ENCODE results near the gene LIN37.

The LIN37 gene, protein sequence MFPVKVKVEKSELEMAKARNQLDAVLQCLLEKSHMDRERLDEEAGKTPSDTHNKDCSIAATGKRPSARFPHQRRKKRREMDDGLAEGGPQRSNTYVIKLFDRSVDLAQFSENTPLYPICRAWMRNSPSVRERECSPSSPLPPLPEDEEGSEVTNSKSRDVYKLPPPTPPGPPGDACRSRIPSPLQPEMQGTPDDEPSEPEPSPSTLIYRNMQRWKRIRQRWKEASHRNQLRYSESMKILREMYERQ

DNA sequence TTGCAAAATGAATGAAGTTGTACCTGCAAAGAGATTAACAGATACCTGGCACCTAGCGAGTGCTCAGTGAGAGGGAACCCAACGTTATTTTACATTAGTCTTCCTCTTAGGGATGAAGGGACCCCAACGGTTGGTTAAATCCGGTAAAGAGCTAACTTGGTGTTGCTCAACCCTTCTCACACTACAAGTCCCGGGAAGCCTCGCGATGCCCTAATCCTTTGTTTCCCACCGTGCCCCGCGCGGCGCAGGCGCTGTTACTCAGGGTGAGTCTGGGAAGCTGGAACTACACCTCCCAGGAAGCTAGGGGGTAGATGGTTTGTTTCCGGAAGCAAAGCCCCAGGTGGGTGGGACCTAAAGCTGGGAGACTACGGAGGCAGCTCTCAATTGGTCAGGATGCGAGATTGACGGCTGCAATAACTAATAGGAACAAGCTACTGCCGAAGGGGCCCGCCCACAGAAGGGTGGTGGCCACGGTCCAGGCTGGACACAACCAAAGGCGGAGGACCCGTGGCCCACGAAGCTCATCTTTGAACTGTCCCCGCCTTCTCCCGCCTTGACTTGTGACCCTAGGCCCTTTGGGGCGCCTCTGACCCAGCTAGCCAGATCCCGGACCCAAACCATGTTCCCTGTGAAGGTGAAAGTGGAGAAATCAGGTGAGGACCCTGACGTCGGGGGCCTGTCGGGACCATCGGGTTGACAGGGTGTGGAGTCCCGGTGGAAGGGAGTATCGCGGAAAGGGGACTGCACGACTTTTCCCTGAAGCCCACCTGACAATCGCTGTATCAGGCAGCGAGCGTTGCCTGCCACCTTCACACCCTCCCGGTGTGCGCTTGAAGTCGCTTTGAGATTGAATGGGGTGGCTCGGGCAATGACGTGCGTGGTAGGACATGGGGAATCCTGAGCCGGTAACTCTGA, at the start of gene LIN37:
Gene LIN37 (plus strand): TSS at position 471 of the 915 bp plus-strand sequence. CDS start 149 bp downstream, at position 620.
- DNase-seq (ENCODE audit: low read depth) = peak; percentile 100

DNA sequence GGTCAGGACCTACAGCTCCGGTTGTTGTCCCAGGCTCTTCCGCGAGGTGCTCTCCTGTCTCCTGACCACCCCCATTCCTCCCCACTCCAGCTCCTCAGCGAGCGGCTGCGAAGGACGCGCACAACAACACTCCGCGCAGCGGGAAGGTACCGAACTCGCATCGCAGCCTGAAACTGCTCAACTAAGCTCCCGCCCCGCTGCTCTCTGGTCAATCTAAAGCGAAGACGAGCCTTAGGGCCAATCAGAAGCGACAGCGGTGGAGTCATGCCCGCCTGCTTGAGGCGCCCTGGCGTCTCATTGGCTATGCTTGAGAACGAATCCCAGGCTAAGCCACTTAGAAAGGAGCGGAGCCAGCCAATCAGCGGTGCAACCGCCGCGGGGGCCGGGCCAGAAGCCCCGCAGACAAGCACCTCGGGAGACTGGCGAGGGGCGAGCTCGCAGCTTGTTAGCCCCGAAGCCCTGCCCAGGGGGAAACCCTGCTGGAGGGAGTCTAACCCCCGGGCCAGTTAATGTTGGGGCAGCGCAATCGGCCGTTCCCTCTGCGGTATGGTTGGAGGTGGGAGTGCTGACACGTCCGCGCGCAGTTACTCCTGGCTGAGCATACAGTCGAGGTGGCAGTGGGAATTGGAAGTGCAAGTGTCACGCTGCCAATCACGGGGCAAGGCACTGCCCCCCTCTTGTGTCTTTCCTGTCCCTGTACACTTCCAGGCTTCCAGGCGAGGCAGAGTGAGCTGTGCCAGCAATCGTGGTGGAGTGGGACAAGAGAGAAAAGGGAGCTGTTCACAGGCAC, 46.0 kb upstream of the LIN37 start:
- DNase-seq (ENCODE audit: low read depth) = peak; percentile 47

DNA sequence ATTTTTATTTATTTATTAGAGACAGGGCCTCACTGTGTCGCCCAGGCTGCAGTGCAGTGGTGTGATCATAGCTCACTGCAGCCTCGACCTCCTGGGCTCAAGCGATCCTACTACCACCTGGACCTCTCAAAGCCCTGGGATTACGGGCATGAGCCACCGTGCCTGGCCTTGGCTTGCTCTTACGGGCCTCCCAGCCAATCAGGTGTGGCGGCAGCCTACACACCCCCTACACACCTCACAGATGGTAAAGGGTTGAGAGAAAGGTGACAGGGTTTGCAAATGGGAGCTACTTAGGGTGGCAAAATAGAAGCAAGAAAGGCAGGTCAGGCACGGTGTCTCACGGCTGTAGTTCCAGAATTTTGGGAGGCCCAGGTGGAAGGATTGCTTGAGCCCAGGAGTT, 45.0 kb upstream of the LIN37 start:
- DNase-seq (ENCODE audit: low read depth) = no peak

DNA sequence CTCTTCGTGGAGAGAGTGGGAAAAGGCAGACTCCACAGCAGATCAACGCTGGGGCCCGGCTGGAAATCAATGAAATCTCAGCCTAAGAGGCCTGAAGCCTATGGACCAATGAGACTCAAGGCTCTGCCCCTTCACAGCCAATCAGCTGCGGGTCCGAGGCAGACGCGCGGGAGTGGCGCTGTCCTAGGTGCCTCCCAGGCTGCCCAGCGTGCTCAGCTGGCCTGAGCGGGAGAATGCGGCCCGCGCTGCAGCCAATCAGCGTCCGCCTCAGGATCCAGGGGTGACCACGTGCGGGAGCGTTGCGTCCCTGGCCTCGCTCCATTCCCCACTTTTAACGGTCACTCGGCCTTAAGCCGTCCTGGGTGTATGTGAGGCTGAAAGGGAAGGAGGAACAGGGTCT, 44.2 kb upstream of the LIN37 start, which contains the start of gene ZBTB32:
Gene ZBTB32 (plus strand): TSS at position 341 of the 400 bp plus-strand sequence. CDS start 10,069 bp downstream, outside the sequence.
- no peak for DNase-seq (ENCODE audit: low read depth)

DNA sequence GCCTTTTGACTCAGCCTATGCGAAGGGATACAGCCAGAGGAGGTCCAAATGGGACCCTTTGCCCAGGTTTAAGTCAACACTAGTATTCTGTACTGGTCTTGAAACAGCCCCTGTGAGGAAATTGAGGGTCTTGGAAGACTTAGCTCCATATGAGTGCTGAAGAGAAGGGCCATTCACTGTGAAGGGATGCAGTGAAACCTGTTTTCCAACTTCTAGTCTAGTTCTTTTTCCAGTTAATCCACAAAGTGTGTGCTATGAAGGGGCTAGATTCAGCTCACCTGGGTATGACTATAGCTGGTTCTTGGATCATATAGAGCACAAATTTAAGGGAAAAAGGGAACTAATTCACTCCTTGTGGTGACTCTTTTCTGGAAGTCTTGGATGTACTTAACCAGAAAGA, 40.0 kb upstream of the LIN37 start:
- DNase-seq (ENCODE audit: low read depth) = no peak

DNA sequence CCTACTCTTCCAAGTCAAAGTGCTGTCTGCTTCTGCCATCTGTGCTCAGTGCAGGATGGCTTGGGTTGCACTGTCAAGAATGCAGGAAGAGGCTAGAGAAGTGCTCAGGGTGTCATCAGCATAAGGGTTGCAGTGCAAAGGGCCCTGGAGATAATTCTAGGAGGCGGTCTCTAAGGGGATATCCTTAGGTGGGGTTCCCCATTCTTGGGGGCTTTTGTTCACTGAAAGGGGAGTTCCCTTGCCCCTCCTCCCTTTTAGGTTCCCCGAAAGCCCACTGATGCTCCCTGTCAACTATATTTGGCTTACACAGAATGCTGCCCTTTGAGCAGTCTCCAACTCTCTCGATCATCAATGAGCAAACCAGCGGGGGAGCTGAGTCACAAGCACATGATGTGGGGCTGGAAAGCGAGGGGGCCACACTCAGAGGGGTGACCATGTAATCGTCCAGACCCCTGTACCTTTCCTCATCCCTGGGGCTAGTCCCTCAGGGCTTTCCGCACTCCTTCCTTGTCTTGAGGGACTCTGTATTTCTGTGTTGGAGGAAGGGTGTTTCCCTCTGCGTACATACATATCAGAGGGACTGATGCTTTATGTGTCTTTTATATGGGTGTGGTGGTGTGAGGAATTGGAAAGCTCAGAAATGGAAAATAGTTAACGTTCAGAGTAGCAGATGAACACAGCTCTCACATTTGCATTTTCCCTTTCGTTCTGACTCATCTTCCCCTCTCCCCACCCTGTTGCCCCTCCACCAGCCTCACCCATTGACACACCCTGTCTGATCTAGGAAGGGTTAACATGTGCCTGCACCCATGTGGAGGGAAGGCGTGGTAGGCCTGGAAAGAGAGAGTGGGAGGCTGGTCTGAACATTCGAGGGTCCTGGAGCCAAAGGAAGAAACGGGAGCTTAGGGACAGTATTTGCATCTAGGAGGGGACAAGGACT, 37.3 kb upstream of the LIN37 start:
- no peak for DNase-seq (ENCODE audit: low read depth)

DNA sequence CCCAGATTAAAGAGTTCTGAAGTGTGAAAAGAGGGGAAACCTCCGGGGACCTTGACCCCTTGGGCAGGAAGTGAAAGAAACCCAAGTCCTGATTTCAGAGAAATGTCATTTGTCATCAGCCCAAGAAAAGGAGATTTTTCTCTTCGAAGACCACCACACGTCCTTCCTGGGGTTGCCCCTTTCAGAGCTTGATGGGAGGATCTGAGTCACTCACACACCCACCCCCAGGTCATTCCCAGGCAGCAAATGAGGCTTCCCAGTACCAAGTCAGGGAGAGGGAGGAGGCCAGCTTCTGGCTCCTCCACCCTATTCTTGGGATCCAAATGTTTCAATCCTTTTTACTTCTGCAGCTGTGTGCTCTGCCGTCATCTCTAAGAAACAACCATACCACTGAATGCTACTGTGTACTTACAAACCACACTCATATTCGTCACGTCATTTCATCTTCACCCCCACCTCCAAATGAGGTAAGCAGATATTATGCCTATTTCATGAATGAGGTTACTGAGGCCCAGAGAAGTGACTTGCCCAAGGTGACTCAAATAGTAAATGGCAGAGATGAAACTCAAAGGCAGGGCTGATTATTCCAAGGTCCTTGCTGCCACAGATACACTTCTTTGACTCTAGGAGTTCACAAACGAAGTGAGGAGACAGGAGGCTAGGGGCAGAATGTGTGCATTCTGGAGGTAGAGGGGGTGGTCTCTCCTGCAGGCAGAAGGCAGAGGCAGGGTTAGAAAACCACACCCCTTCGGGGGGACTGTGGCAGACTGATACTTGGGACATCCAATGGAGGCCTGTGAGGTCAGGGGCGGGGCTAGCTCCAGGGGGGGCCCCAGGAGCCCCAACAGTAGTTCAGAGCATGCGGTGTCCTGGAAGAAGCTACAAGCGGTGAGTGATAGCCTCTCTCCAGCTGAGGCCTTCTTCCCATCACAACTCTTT, 35.5 kb upstream of the LIN37 start:
- DNase-seq (ENCODE audit: low read depth) = no peak

DNA sequence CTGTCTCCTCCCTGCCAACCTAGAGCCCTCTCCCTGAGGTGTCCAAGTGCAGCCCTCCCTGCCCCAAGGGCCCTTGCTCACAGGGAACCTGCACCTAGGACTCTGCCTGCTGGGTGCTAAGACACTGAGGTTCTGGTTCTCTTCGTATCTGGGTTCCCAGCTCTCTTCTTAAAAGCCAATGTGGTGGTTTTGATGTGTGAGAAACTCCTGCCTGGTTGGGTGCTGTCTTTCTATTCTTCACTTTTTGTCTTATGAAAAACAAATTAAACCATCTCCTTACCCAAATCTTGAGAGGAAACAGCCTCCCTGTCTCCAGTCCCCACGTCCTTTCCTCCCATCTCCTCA, 34.9 kb upstream of the LIN37 start:
- DNase-seq (ENCODE audit: low read depth) = no peak

DNA sequence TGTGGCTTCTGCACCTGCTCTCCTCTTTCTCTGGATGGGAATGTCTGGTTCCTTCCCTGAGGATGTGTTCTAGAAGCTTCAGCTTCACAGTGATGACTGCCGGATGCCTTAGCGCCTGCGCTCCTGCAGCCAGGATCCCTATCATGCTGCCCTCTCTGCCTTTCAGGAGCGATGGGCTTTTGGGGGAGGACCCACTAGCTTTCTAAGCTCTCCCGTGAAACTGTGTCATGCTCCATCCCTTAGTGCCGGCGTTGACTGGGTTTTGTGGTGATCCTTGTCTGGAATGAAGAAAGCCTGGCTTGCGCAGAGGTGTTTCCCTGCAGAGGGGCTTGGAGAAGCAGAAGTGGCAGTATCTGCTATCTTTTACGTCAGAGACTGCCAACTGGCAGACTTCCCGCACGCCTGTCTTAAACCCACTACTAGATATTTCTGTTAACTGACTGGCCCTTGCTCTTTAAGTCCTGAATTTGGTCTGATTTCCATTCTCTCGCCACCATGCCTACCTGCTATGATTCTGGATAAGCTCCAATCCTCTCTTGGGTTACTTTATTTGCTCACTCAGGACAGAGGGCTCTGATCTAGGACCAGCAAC, 34.4 kb upstream of the LIN37 start:
- DNase-seq (ENCODE audit: low read depth) = no peak

DNA sequence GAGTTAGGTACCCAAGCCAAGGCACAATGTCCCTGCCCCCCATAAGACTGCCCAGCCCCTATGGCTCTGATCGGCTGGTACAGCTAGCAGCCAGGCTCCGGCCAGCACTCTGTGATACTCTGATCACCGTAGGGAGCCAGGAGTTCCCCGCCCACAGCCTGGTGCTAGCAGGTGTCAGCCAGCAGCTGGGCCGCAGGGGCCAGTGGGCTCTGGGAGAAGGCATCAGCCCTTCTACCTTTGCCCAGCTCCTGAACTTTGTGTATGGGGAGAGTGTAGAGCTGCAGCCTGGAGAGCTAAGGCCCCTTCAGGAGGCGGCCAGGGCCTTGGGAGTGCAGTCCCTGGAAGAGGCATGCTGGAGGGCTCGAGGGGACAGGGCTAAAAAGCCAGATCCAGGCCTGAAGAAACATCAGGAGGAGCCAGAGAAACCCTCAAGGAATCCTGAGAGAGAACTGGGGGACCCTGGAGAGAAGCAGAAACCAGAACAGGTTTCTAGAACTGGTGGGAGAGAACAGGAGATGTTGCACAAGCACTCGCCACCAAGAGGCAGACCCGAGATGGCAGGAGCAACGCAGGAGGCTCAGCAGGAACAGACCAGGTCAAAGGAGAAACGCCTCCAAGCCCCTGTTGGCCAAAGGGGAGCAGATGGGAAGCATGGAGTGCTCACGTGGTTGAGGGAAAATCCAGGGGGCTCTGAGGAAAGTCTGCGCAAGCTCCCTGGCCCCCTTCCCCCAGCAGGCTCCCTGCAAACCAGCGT, 33.6 kb upstream of the LIN37 start:
- no peak for DNase-seq (ENCODE audit: low read depth)

DNA sequence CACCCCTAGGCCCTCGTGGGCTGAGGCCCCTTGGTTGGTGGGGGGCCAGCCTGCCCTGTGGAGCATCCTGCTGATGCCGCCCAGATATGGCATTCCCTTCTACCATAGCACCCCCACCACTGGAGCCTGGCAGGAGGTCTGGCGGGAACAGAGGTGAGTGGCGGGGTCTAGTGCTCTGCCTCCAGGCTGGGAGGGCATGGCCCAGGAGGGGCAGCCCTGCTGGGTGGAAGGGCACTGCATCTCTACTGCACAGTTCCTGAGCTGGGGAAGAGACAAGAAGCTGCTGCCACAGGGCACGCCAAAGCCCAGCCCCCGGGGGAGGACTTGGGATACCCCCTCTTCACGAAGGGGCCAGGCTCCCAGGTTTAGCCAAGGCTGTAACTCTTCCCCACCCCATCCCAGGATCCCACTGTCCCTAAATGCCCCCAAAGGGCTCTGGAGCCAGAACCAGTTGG, 33.0 kb upstream of the LIN37 start:
- no peak for DNase-seq (ENCODE audit: low read depth)

DNA sequence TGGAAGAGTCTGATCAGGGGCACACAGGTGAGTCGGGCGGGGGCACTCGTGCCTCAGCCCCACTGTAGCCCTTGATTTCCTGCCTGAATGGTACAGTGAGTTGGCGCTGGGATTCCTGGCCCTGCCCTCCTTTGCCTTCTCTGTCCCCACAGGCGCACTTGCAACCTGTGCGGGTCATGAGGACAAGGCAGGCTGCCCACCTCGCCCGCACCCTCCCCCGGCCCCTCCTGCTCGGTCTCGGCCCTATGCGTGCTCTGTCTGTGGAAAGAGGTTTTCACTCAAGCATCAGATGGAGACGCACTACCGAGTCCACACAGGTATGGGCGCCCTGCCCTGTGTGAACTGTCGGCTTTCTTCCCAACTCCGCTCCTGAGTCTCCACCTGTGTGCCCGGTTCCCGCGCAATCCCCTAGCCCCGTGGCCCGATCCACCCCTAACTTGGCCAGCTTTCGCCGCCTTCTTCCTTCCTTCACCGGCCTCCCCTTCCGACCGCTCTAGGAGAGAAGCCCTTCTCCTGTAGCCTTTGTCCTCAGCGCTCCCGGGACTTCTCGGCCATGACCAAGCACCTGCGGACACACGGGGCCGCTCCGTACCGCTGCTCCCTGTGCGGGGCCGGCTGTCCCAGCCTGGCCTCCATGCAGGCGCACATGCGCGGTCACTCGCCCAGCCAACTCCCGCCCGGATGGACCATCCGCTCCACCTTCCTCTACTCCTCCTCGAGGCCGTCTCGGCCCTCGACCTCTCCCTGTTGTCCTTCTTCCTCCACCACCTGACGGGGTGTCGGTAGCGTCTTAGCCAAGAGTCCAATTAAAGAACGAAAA, 32.2 kb upstream of the LIN37 start:
- DNase-seq (ENCODE audit: low read depth) = no peak

DNA sequence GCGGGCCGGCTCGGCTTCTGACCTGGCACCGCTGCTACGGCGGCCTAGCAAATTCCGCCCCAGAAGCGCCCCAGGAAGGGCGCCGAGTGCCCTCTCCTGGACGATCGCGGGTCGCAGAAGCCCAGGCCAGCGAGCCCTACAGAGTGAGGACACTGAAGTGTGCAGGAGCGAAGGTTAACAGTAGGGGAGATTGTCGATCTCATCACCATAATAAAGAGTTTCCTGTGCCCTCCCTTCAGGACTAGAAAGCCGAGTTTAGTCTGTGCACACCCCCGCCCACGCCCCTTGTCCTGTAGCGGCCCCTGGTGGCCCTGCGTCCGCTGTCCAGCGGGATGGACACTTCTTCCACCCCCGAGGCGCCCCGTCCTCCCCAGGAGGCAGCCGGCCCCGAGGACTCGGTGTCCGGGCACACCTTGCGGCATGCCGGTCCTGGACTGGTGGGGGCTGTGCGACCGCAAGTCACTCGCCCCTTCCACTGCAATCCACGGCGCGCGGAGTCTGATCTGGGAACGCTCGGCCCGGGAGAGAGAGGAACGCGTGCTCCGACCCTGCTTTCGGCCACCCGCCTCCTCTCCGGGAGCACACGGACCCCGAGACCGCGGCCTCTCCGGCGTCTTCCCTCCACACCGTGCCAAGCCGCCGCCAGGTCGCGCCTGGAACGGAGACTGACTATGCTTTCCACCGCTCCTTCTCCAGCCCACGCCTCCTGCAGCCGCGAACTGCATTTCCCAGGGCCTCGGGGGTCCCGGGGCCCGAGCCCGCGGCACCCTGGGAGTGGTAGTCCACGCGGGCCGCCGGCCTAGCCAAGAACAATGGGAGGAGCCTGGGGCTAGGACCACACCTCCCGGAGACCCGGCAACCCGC, 31.3 kb upstream of the LIN37 start:
- DNase-seq (ENCODE audit: low read depth) = peak; percentile 94

DNA sequence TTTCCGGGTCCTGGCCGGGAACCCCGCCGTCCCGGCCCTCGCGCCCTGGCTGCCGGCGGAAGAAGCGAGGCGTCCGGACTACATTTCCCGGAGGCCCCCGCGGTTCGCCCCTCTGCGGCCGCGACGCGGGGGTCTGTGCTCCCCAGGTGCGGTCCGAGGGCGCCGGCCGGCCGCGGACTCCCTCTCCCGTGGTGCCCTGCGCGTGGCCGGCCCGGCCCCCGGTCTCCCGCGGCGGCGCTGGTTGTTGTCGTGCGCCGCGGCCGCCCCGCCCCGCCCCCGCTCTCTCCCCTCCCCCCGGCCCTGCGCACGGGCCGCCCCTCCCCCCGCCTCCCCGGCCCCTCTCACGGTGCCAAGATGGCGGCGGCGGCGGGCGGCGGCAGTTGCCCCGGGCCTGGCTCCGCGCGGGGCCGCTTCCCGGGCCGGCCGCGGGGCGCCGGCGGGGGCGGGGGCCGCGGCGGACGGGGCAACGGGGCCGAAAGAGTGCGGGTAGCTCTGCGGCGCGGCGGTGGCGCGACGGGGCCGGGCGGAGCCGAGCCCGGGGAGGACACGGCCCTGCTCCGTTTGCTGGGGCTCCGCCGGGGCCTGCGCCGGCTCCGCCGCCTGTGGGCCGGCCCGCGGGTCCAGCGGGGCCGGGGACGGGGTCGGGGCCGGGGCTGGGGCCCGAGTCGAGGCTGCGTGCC, 30.6 kb upstream of the LIN37 start, which contains the start of gene KMT2B:
Gene KMT2B (plus strand): TSS at position 339 of the 680 bp plus-strand sequence. CDS start 16 bp downstream, at position 355.
- peak; percentile 97 for DNase-seq (ENCODE audit: low read depth)

DNA sequence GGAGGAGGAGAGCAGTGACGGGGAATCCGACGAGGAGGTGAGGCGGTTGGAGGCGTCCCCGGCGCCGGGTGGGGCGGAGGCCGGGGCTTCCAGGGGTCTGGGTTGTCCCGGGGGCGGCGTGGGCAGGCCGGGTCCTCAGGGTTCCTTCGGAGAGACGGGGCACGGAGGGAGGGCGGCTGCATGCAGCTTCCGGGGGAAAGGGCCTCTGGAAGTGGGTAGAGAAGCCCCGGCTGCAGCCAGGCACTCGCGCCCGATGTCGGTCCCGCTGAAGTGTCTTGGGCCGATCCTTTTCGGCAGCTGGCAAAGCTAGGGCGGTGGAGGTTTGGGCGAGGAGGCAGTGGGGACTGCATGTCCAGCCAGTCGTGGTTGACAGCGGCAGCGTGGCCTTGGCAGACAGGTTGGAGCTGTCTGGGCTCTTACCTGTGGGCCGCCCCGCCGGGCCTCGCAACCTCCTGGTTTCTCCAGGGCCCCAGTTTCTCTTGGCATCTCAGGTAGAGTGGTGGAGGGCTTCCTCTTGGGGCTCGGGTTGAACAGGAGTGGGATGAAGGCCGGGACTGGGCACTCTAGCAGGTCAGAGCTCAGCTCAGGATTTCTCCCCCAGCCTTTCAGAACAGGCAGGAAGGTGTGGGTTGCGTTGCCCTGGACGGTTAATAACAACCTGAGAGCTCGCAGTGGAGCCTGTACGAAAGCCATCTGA, 29.9 kb upstream of the LIN37 start:
- DNase-seq (ENCODE audit: low read depth) = no peak

Measured in HS-27A (cell line).